GM12878 (cell line): ENCODE measurements around the gene CCT6B. TPM values are rescaled to one million over a fixed set of nuclear protein-coding genes. Genes with fewer than 3 reads are reported as not detected.

Experiments used
- ATAC-seq: fragments of 200-7000 bp; cut with Tn5 transposase; 3 replicates; pipeline ENCODE4 v1.9.1; 2020; ENCODE audit warnings: mild to moderate bottlenecking, moderate library complexity
- BruUV-seq: library from RNA; stranded (reverse); fragments of 400-500 nt; replicated peaks from 2 replicates; lab custom pipeline; 2021; lab: Mats Ljungman, UMichigan
- CTCF ChIA-PET: fragments of 300-600 bp; sonication (Branson Sonifier 250); formaldehyde crosslinking; extraction: SDS; loops from one replicate; lab custom pipeline; 2021; ENCODE audit warnings: inconsistent platforms; lab: Yijun Ruan, JAX
- POLR2A ChIA-PET: fragments of 350-600 bp; formaldehyde crosslinking; extraction: SDS; loops from one replicate; lab custom pipeline; 2021; ENCODE audit warnings: inconsistent platforms; lab: Charles Lee
- RAD21 ChIA-PET: fragments of 300-600 bp; sonication (Branson Sonifier 250); formaldehyde crosslinking; loops from one replicate; lab custom pipeline; 2023; ENCODE audit warnings: antibody characterized with exemption; ENCODE audit not compliant: unreplicated experiment; lab: Charles Lee
- SMC1A ChIA-PET: fragments of 300-600 bp; sonication (Branson Sonifier 250); formaldehyde crosslinking; loops from one replicate; lab custom pipeline; 2023; ENCODE audit not compliant: unreplicated experiment, uncharacterized antibody; lab: Charles Lee
- DNase-seq: peaks from one replicate; pipeline ENCODE4 v3.0.0-alpha.2; 2011; ENCODE audit warnings: low read depth, low spot score
- FAIRE-seq: peaks from 3 replicates; lab custom pipeline; 2011; peaks lifted over from hg19 to GRCh38; lab: Jason Lieb, UNC
- H2AFZ ChIP-seq: 2 replicates; pipeline ENCODE4 v1.6.0; 2011; ENCODE audit warnings: low read depth, low read length, control low read depth; ENCODE audit not compliant: control insufficient read depth
- H3K27ac ChIP-seq: 2 replicates; pipeline ENCODE4 v1.5.1; 2011; ENCODE audit warnings: control low read depth; ENCODE audit not compliant: control insufficient read depth, insufficient read depth
- H3K27me3 ChIP-seq, 2 experiments: replicated peaks in 1 of 2; 2 replicates each; pipeline versions ENCODE4 v1.6.0 to v1.6.1; 2011; ENCODE audit warnings: low read length in 1 of 2; ENCODE audit not compliant: control insufficient read depth in 2 of 2, insufficient read depth in 2 of 2
- H3K36me3 ChIP-seq, 2 experiments: 2 replicates each; pipeline ENCODE4 v1.5.1; 2011; ENCODE audit warnings: low read length in 1 of 2; ENCODE audit not compliant: control insufficient read depth in 2 of 2, insufficient read depth in 2 of 2
- H3K4me1 ChIP-seq: 2 replicates; pipeline ENCODE4 v1.6.1; 2011; ENCODE audit warnings: mild to moderate bottlenecking, low read length, moderate library complexity, mixed read lengths; ENCODE audit not compliant: control insufficient read depth, insufficient read depth
- H3K4me2 ChIP-seq: 2 replicates; pipeline ENCODE4 v1.6.0; 2011; ENCODE audit warnings: control low read depth; ENCODE audit not compliant: control insufficient read depth, insufficient read depth
- H3K4me3 ChIP-seq: fragments of 200-600 bp; sonication (generic); 2 replicates; pipeline ENCODE4 v1.5.1; 2016
- H3K79me2 ChIP-seq: 2 replicates; pipeline ENCODE4 v1.6.0; 2011; ENCODE audit warnings: low read length; ENCODE audit not compliant: control insufficient read depth, insufficient read depth
- H3K9ac ChIP-seq: 2 replicates; pipeline ENCODE4 v1.8.0; 2011; ENCODE audit warnings: low read length, control low read depth, mixed read lengths; ENCODE audit not compliant: control insufficient read depth, insufficient read depth
- H3K9me3 ChIP-seq: replicated peaks from 3 replicates; pipeline ENCODE4 v1.5.1; 2011; ENCODE audit warnings: mild to moderate bottlenecking, low read length; ENCODE audit not compliant: control insufficient read depth, insufficient read depth
- H4K20me1 ChIP-seq: 2 replicates; pipeline ENCODE4 v1.6.0; 2011; ENCODE audit not compliant: control insufficient read depth, insufficient read depth
- ASH2L ChIP-seq: fragments of 300-600, 200-600 bp; sonication (generic); IDR thresholded peaks from 2 replicates; pipeline ENCODE4 v1.6.1; 2017; ENCODE audit warnings: low read depth, mild to moderate bottlenecking, borderline replicate concordance
- EP300 ChIP-seq, 2 experiments: fragments of 150-350 bp in 1 of 2; IDR thresholded peaks; 2 replicates each; pipeline ENCODE4 v1.6.1; 2011 to 2012; ENCODE audit warnings: low read depth in 2 of 2, low read length in 2 of 2, borderline replicate concordance in 1 of 2, improper control_type of control experiment in 1 of 2, inconsistent platforms in 1 of 2; ENCODE audit not compliant: control insufficient read depth in 1 of 2
- FOS ChIP-seq: IDR thresholded peaks from 3 replicates; pipeline ENCODE4 v1.6.1; 2011; ENCODE audit warnings: borderline replicate concordance; ENCODE audit not compliant: insufficient read length; ENCODE audit errors: extremely low read depth
- IRF4 ChIP-seq: IDR thresholded peaks from 2 replicates; pipeline ENCODE4 v1.6.1; 2011; ENCODE audit warnings: low read depth, low read length
- KAT2A ChIP-seq: conservative IDR thresholded peaks from 2 replicates; pipeline ENCODE4 v1.6.1; 2011; ENCODE audit warnings: low read depth, low read length; ENCODE audit not compliant: control insufficient read depth
- MEF2B ChIP-seq: fragments of 450-650 bp; IDR thresholded peaks from 2 replicates; pipeline ENCODE4 v1.6.1; 2018; ENCODE audit warnings: mild to moderate bottlenecking, moderate library complexity; ENCODE audit not compliant: partially characterized antibody, poor library complexity, severe bottlenecking
- PAX8 ChIP-seq: fragments of 450-650 bp; IDR thresholded peaks from 2 replicates; pipeline ENCODE4 v1.6.1; 2017; ENCODE audit warnings: mild to moderate bottlenecking, moderate library complexity
- POLR2AphosphoS5 ChIP-seq: IDR thresholded peaks from 2 replicates; pipeline ENCODE4 v1.6.1; 2011; ENCODE audit warnings: mild to moderate bottlenecking, low read length, inconsistent platforms
- ZNF207 ChIP-seq: fragments of 450-650 bp; IDR thresholded peaks from 2 replicates; pipeline ENCODE4 v1.6.1; 2014; ENCODE audit warnings: antibody characterized with exemption, mild to moderate bottlenecking, borderline replicate concordance
- WGBS: methylation state at CpG from one replicate; pipeline ENCODE4 v1.1.6; 2016; ENCODE audit warnings: low lambda C conversion rate; ENCODE audit not compliant: insufficient replicate concordance, insufficient coverage; ENCODE audit errors: missing lambda C conversion rate; 5-methylcytosine and 5-hydroxymethylcytosine counted together
- in situ Hi-C: fragments of 300-500 bp; cut with MboI; formaldehyde crosslinking; loops from 9 replicates; pipeline ENCODE4 v1.14.3; 2018; ENCODE audit warnings: mixed read lengths
- intact Hi-C: fragments of 100-400 bp; cut with micrococcal nuclease; formaldehyde crosslinking; loops from one replicate; pipeline ENCODE4 v1.14.2; 2022; ENCODE audit not compliant: unreplicated experiment
- polyA plus RNA-seq, 11 experiments: library from polyadenylated mRNA; depleted of rRNA in 4 of 11; unstranded in 6 of 11; stranded (reverse) in 5 of 11; fragments of >200 nt; fragmentation: Nextera tagmentation in 4 of 11; fragmentation: Illumina TruSeq in 1 of 11; extraction: Ambion mirVana in 4 of 11; extraction: Trizol in 1 of 11; gene quantifications; 1 replicate in 1 of 11; 2 replicates in 10 of 11; pipeline versions ENCODE4 v1.2.1 to v1.2.3, GENCODE V29; 2011 to 2016; ENCODE audit warnings: inconsistent platforms in 2 of 11, missing spikeins in 2 of 11, low read depth in 1 of 11
- total RNA-seq, 4 experiments: library from RNA; depleted of rRNA in 3 of 4; stranded (reverse); fragments of >200 nt in 3 of 4; fragmentation: Illumina TruSeq in 1 of 4; extraction: Trizol in 1 of 4; gene quantifications; 2 replicates each; pipeline versions ENCODE4 v1.2.1 to v1.2.3, GENCODE V29; 2013 to 2021
- TF ChIP-seq, protein P1 (sequence below): IDR thresholded peaks from 2 replicates; pipeline ENCODE4 v1.6.1; 2012; ENCODE audit warnings: mild to moderate bottlenecking, low read depth, low read length

Gene CCT6B
- total and polyA plus RNA-seq, 10 of the 15 experiments (the other 5 are each of a cell fraction or from before 2014, with no cell fraction given), result 1.6 to 6.1 (median 2.6) TPM

DNA sequence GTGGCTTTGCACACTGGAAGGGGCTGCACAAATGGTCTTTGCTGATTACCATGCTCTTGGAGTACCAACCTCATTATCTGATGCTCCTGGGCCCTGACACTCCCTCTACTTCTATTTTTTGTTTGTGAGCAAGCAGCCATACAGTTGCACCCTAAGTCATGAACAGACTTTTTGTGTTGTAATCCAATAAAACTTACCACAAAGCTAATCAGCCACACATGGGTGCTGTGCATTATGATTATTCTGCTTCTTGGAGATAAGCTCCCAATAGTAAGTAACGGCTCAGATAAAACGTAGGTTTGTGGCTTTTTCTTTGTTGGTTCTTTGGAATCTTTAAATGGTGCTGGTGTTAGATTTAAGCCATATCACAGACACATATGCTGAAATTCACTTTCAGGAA is 76.2 kb downstream of the CCT6B start (continued):
- TF ChIP-seq, protein P1, sequence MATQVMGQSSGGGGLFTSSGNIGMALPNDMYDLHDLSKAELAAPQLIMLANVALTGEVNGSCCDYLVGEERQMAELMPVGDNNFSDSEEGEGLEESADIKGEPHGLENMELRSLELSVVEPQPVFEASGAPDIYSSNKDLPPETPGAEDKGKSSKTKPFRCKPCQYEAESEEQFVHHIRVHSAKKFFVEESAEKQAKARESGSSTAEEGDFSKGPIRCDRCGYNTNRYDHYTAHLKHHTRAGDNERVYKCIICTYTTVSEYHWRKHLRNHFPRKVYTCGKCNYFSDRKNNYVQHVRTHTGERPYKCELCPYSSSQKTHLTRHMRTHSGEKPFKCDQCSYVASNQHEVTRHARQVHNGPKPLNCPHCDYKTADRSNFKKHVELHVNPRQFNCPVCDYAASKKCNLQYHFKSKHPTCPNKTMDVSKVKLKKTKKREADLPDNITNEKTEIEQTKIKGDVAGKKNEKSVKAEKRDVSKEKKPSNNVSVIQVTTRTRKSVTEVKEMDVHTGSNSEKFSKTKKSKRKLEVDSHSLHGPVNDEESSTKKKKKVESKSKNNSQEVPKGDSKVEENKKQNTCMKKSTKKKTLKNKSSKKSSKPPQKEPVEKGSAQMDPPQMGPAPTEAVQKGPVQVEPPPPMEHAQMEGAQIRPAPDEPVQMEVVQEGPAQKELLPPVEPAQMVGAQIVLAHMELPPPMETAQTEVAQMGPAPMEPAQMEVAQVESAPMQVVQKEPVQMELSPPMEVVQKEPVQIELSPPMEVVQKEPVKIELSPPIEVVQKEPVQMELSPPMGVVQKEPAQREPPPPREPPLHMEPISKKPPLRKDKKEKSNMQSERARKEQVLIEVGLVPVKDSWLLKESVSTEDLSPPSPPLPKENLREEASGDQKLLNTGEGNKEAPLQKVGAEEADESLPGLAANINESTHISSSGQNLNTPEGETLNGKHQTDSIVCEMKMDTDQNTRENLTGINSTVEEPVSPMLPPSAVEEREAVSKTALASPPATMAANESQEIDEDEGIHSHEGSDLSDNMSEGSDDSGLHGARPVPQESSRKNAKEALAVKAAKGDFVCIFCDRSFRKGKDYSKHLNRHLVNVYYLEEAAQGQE, result no peak
- TF ChIP-seq PAX8, result no peak

DNA sequence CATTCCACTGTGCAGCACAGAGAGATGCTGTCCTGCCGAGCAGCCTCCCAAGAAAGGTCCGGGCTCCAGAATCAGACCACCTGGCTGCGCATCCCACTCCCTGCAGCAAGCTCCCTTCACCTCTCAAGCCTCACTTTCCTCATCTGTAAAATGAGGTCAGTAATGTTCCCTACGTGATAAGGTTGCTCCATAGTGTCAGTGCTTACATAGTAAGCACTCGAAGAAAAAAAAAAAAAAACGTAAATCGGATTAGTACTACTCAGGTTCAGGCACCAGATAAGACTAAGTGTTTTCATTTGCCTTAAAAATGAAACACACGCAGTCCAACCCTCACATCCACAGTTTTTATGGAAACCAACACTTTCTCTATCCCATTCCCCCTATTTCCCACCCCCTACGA is 76.7 kb downstream of the CCT6B start:
- Histone ChIP-seq H3K4me2 (no peak overlapping the region), H3K4me1 (no peaks in the 10 kb centered on the region), H3K9me3 (no peaks in the 10 kb centered on the region), H3K79me2 (no peaks in the 10 kb centered on the region), H3K9ac (no peak overlapping the region), H2AFZ (no peak overlapping the region), H3K27me3 (peaks cover 2 to 5% of the 10 kb centered on the region in 2 experiments; a peak in 1 of 4 replicates), H4K20me1 (no peaks in the 10 kb centered on the region), H3K27ac (no peak overlapping the region), H3K36me3 (no peaks in the 10 kb centered on the region), H3K4me3 (no peak overlapping the region)
- DNase-seq (no peak), ATAC-seq (no peak), FAIRE-seq (no peak)
- TF ChIP-seq MEF2B (no peak), EP300 (IDR thresholded peaks at IDR 0.05; ENCODE audit: borderline replicate concordance in 1 of 2, control insufficient read depth in 1 of 2, low read depth in 2 of 2, low read length in 2 of 2) (no peak), POLR2AphosphoS5 (no peak), ASH2L (no peak), ZNF207 (no peak), FOS (no peak), KAT2A (no peak), IRF4 (no peak)
- BruUV-seq, result no TSS peak
- CTCF ChIA-PET, result no interaction called here
- SMC1A ChIA-PET, result no interaction called here
- 7% methylated on average over 9 of the region's 9 CpGs for WGBS
- RAD21 ChIA-PET, result no interaction called here
- in situ Hi-C loops (no loop called here), intact Hi-C loops (no loop called here)
- POLR2A ChIA-PET, result no interaction called here
